HFFc6 (cell line): ENCODE data around the gene FEM1B. TPM values are rescaled to one million over a fixed set of nuclear protein-coding genes. Genes with fewer than 3 reads are reported as not detected.
A peak's percentile ranks its signal among the peaks of the same experiment; 100 is the strongest.

Experiments used
- DNase-seq: peaks from one replicate; pipeline ENCODE4 v3.0.0-alpha.2; 2018
- H3K27ac Mint-ChIP-seq: 2 replicates; pipeline ENCODE4 v1.8.0; 2020; ENCODE audit warnings: mild to moderate bottlenecking, mixed read lengths
- H3K27me3 Mint-ChIP-seq: 2 replicates; pipeline ENCODE4 v1.8.0; 2021; ENCODE audit warnings: mild to moderate bottlenecking, moderate library complexity, mixed read lengths; ENCODE audit not compliant: insufficient read depth
- H3K36me3 Mint-ChIP-seq: 2 replicates; pipeline ENCODE4 v1.8.0; 2021; ENCODE audit warnings: low read depth, mixed read lengths
- H3K4me1 Mint-ChIP-seq: 2 replicates; pipeline ENCODE4 v1.8.0; 2020; ENCODE audit warnings: low read depth, mixed read lengths
- H3K4me3 Mint-ChIP-seq: 2 replicates; pipeline ENCODE4 v1.8.0; 2020; ENCODE audit warnings: mild to moderate bottlenecking, moderate library complexity, mixed read lengths
- H3K9me3 Mint-ChIP-seq: 2 replicates; pipeline ENCODE4 v1.8.0; 2020; ENCODE audit warnings: mild to moderate bottlenecking, mixed read lengths
- CTCF ChIP-seq: fragments of 200-600 bp; sonication (generic); IDR thresholded peaks from 2 replicates; pipeline ENCODE4 v1.5.0; 2021; ENCODE audit warnings: antibody characterized with exemption, mild to moderate bottlenecking
- total RNA-seq, 6 experiments: library from RNA; stranded (reverse); fragmentation: NEBNext Ultra II Directional; extraction: Animal tissue kit (Norgen Biotek cat#: 25700); gene quantifications; 2 replicates in 1 of 6; 3 replicates in 5 of 6; pipeline ENCODE4 v1.2.3, GENCODE V29; 2021

The FEM1B gene
- total RNA-seq, 6 experiments from 2014 or later: 30.7 to 38.0 (median 32.7) TPM

DNA sequence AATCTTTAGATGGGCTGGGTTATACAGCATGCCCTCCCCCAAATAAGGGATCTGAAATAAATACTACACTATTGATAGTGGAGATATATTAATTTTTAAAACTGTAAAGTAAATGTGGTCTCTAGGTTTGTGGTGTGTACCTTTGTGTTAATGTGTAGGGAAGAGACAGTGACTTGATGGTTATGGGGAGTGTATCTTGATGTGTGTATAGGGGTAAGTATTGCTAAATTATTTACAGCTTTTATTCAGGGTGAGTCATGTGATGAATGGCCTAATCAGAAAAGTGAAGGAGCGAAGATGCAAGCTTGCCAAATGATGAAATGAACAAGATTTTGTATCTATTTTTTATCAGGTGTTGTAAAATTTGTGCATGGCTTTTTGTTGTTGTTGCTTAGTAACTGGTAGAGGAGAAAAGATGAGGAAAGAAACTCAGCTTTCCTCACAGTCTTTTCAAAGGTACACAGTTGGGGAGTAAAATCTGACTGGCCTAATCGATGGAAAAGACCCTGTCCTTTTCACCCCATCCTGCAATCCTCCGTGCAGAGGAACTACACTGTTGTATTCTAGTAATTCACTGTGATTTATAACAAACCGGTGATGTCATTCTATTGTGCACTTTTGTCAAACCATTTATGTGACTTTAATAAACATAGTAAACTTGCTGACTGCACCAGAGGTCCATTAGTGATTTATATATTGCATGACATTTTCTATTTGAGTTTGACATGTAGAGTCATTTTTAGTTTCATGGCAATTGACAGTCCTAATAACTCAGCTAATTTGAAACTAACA is 17.7 kb downstream of the FEM1B start:
- H3K27ac Mint-ChIP-seq: peak overlapping the region; percentile 44
- peaks cover 15% of the 10 kb centered on the region for H3K36me3 Mint-ChIP-seq
- DNase-seq: no peak
- peaks cover 2% of the 10 kb centered on the region; the same call in 1 of the 2 replicates for H3K27me3 Mint-ChIP-seq
- H3K4me3 Mint-ChIP-seq: no peak overlapping the region
- H3K9me3 Mint-ChIP-seq: no peaks in the 10 kb centered on the region
- peaks cover 51% of the 10 kb centered on the region for H3K4me1 Mint-ChIP-seq
- TF ChIP-seq CTCF: no peak

DNA sequence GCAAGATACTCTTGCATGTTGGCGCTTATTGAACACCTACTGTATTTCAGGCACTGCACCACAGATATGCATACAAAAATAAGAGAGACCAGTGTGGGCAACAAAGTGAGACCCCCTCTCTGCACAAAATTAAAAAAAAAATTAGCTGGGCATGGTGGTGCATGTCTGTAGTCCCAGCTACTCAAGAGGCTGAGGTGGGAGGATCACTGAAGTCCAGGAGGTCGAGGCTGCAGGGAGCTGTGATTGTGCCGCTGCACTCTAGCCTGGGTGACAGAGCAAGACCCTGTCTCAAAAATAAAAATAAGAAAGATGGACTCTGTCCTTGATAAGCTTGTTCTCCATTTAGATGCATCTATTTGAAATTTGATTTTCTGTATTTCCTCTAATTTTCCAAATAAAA is 20.8 kb downstream of the FEM1B start:
- TF ChIP-seq CTCF: no peak
- peaks cover 9% of the 10 kb centered on the region; the same call in 1 of the 2 replicates for H3K36me3 Mint-ChIP-seq
- peak overlapping the region; percentile 74; the same call in 1 of the 2 replicates for H3K4me3 Mint-ChIP-seq
- peak overlapping the region; percentile 62; the same call in 1 of the 2 replicates for H3K27ac Mint-ChIP-seq
- H3K27me3 Mint-ChIP-seq: peaks cover 2% of the 10 kb centered on the region; the same call in 1 of the 2 replicates
- H3K4me1 Mint-ChIP-seq: peaks cover 37% of the 10 kb centered on the region
- no peak for DNase-seq
- no peaks in the 10 kb centered on the region for H3K9me3 Mint-ChIP-seq

- no peak for DNase-seq
- no peak for TF ChIP-seq CTCF
- Mint-ChIP-seq H3K4me3 (peak overlapping the region; percentile 74), H3K9me3 (no peaks in the 10 kb centered on the region), H3K36me3 (peaks cover 9% of the 10 kb centered on the region; the same call in 1 of the 2 replicates), H3K4me1 (peaks cover 32% of the 10 kb centered on the region), H3K27me3 (peaks cover 2% of the 10 kb centered on the region; the same call in 1 of the 2 replicates), H3K27ac (peak overlapping the region; percentile 62)
These were observed 21.4 kb downstream of the FEM1B start for GRCh38 chr15:68298882-68299381.

DNA sequence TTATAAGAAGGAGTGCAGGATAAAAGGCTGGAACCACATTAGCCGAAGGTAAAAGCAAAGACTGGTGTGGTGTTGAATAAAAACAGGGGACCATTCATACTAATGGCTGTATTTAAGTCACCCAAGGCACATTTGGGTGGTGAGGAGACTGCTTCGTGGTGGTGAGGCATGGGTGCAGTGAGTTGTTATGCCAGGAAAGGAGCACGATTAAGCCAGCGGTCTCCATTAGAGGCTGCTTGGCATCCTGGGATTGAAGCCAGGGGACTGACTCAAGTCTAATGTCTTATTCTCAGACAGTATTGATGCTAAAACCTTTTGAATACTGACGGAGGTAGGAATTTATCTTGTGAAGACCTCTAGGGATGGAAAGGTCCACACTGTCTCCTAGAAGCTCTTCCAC is 21.9 kb downstream of the FEM1B start:
- Mint-ChIP-seq H3K27me3 (peaks cover 2% of the 10 kb centered on the region; the same call in 1 of the 2 replicates), H3K4me1 (peaks cover 33% of the 10 kb centered on the region), H3K9me3 (no peaks in the 10 kb centered on the region), H3K27ac (peak overlapping the region; percentile 62; the same call in 1 of the 2 replicates), H3K4me3 (peak overlapping the region; percentile 74), H3K36me3 (peaks cover 9% of the 10 kb centered on the region; the same call in 1 of the 2 replicates)
- no peak for DNase-seq
- TF ChIP-seq CTCF: no peak

GRCh38 chr15:68300115-68300940 is 22.8 kb downstream of the FEM1B start:
- peaks cover 9% of the 10 kb centered on the region; the same call in 1 of the 2 replicates for H3K36me3 Mint-ChIP-seq
- DNase-seq: no peak
- H3K27me3 Mint-ChIP-seq: peaks cover 2% of the 10 kb centered on the region; the same call in 1 of the 2 replicates
- TF ChIP-seq CTCF: no peak
- peaks cover 34% of the 10 kb centered on the region for H3K4me1 Mint-ChIP-seq
- H3K27ac Mint-ChIP-seq: no peak overlapping the region
- no peaks in the 10 kb centered on the region for H3K9me3 Mint-ChIP-seq
- H3K4me3 Mint-ChIP-seq: no peak overlapping the region
